HG03460 (cell line): ENCODE measurements around the gene TNIK.

Experiments used
- ATAC-seq: cut with Tn5 transposase; IDR thresholded peaks from one replicate; pipeline ENCODE4 v1.9.1; 2021; ENCODE audit not compliant: unreplicated experiment

TNIK gene

DNA sequence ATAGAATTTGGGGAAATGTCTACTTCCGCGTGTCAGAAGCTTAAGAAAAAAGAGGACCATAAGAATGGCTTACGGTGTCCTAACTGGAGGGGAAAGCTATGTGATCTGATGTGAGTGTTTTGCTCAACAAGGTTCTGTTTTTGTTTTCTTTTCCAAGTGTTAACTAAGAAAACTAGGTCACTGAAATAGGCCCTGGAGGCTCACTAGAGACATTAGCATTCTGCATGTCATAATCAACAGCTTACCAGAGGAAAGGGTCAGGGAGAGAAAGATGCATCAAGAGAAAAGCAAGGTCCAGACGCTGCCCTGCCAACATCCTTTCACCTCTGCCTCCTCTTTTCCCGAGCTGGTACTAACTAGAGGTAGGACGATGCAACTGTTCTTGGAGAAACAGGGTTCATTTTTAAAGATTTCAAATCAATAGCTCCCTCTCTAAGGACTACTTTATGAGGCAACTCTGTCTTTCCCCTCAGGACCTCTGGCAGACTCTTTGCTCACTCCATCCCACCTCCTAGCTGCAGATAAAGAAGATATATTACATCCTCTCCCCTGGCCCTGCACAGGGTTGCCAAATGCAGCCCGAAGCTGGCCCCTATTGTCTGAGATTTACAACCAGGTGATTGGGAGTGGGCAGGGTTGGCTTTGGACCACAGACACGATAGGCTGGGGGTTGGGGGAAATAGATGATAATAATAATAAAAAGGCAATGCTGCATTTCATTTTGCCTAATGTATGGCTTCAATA lies 223.8 kb downstream of the TNIK start:
- ATAC-seq = no peak

DNA sequence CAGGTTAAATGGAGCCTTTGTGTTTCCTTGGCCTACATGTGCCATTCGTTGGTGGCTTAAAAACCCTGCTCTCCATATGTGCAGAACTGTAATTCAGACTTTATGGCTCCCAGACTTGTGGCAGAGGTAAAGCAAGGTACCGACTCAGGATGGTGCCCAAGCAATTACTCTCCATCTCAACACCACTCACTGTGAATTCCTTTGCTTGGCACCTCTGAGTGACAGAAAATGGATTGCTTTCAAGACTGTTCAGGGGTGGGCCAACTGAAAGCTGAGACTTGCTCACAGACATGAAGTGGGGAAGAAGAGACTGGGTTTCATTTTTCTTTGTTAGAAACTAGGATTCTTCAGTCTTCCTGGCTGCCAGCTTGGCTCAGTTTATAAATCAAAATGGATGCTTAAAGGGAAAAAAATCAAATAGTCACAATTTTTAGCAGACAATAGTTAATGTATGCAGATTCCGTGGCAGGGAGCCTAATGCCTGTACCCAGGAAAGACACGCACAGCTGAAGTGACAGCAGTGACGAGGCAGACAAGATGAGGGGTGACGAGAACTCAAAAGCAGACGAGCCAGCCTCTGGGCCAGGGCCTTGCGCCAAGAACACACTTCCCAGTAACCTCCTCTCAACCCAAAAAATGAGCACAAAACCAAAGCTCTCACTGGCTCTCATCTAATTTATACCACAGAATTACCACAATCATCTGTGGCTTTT lies 225.8 kb downstream of the TNIK start:
- ATAC-seq = no peak

DNA sequence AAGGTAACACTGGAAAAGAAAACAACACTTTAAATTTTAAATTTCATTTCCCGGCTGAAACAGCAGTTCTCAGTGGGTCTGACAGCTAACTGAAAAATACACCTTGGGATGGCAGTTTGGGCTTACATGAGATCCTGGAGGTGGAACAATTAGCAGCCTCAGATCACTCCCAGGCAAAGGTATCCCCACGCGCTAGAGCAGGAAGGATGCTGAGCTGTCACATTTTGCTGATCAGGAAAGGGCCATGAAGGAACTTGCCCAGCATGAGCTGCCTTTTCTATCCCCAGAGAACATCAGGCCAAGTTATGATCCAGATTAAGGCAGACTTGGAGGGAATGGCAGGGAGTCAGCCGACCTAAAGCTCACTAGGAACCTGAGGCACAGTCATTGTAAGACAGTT lies 228.8 kb downstream of the TNIK start:
- ATAC-seq = no peak

DNA sequence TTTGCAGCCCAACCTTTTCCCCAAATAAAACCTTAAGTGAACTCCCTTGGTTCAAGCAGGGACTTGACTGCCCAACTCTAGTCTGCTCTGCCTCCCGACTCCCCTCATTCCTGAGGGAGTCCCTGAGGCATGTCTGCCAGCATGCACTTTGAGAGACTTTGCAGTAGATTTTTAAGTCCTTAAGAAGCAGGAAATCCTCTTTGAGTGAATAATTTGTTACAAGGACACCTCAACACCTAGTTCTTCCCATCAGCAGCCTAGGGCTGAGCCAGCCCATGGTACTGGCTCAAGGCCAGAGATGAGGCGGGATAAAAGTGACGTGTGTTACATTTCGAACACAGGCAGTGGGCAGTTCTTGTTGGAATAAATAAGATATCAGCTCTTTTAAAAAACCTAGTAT lies 229.3 kb downstream of the TNIK start:
- no peak for ATAC-seq

DNA sequence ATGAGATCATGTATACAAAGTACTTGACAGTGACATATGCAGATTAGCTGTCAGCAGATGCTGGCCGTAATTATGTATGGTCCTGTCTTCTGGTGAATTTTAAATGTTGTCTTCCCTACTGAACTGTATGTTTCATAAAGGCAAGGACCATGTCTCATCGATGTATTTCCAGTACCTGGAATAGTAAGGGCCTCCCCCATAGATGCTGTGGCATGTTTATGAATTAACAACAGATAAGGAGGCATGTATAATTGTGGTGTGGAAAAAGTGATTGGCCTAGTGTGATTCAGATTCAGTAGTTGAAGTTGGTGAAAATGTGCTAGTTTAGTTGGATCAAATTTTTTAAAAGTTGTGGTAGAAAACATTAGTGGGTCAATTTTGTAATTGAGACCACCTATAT lies 231.0 kb downstream of the TNIK start:
- ATAC-seq = no peak

DNA sequence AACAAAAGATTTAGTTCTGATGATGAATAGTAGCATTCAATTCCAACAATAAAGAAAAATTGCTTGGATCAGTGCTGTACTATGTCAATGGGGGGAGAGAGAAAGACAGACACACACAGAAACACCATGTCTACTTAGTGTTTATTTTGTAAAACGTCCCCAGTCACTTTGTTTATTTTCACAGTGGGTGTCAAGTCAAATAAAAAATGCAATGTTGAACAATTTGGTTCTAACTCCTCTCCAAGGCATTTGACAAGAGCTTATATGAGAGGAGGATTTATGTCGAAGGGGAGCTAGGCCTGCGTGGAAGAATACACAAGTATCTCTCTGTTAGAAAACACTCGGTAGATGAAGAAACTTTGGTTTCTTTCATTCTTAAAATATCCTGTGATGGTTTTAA lies 232.0 kb downstream of the TNIK start:
- ATAC-seq = no peak

DNA sequence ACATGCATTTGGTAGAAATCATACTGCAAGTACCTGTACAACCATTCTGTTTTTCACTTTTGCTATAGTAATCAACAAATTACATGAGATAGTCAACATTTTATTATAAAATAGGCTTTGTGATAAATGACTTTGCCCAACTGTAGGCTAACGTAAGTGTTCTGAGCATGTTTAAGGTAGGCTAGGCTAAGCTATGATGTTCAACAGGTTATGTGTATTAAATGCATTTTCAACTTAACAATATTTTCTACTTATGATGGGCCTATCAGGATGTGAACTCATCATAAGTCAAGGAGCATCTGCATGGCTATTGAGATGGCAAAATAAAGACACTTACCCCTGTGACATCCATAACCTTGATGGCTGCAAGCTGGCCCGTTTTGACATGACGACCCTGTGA lies 232.4 kb downstream of the TNIK start:
- no peak for ATAC-seq

DNA sequence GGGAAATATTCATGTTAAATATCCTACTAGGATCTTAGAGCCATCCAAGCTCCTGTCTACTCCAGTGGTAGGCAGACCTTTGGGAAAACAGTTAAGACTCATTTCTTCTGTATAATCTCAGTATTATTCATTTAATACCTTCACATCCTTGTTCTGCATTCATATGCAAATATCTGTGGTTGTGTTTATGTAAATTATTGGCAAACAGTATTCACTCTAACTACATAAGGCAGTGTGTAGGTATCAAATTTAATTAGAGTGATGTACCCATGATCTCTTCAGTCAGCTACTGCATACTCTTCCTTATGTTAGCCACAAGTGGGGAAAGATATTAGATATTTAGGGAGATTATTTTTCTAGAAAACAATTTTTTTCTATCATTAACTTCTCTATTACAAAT lies 232.8 kb downstream of the TNIK start:
- ATAC-seq = no peak

DNA sequence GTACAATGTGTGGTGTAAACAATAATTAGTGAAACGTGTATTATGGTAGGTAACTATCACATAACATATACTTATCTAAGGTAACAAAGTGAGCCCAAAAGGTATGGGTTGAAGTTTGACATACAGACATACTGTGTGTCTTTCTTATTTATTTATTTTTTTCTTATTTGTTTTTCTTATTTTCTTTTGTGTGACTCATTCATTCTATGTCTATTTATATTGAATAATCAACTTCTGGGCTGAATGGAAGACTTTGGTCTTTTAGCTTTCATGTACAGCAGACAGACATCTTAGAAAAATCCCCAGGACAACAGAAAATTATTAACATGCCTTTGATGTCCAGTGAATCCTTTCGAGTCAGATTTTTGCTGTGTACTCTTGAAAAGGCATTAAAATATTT lies 233.4 kb downstream of the TNIK start:
- ATAC-seq = no peak

DNA sequence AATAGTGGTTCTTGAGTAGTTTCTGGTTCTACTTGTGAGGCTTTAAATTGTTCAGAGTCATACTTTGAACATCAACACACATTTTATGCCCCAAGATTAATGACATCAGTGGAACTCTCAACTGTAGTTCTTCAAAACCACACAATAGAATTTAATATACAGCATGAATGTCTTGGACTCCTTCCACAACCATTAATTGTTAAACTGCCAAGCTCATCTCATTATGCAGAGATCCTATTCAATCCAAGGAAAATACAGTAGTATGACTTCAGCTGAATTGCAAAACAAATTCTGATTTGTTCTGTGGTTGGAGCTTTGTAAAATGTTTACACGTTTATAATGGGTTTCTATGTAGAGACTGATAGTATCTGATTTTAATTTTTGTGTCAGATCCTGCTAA lies 234.5 kb downstream of the TNIK start:
- no peak for ATAC-seq

DNA sequence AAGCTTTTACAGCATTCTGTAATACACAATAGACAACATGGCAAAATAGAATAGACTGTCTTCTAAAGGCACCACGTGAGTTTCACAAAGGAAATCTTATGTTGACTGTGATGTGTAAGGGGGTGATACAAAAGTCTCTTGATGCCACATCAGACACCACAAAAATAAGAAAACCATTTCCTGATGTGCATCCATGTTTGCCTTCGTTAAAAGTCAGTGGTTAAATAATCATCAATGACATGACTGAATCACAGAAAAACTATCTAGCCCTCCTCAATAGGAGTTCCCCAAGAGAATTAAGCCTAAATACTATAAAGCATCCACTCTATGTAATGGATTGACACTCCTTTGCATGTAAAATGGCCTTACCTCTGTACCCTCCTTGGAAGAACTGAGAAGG lies 235.0 kb downstream of the TNIK start:
- no peak for ATAC-seq

DNA sequence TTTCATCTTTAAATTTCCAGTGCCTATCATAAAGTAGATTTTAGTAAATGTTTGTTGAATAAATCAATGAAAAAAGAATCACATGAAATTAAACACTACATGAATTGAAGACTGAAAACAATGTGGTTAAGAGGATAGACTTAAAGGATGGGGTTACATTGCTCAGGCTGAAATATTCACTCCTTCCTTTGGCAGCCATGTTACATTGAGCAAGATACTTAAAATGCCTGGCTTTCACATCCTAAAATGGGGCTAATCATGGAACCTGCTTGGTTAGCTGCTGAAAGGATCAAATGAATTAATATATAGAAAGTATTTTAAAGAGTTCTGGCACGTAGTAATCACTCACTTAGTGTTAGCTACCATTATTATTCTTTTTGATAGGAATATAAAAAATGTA lies 236.8 kb downstream of the TNIK start:
- no peak for ATAC-seq

DNA sequence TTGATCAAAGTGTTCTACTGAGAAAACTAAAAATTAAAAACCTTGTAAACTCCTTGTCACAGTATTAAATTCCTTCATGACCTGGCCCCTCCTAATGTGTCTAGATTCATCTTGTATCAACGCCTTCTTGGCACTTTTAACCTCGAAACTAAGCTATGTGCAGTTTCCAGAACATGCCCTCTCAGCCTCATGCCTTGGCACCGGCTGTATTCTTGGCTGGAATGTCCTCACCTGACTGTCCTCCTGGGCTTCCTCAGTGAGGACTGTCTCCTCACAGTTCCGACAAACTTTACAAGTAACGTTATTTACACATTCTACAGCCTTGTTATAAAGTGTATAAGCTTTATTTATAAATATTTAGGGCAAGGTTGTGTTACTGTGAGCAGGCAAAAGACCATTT lies 237.2 kb downstream of the TNIK start:
- ATAC-seq = no peak

DNA sequence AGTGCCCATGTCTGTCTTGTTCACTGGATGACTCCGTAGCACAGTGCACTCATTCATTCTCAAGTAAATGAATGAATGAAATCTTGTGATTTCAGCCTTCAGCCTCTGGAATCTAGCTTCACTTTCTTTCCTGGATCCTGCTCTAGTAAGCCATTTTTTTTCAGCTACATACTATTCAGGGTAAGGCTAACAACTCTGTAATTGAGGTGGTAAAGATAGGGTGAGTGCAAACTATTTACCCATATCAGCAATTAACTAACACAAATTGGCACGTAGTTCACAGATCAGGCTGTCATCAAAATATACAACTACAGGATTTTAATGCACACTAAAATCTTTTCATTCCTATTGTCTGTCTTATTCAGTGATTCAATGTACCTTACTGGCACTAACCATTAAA lies 238.6 kb downstream of the TNIK start:
- ATAC-seq = no peak

DNA sequence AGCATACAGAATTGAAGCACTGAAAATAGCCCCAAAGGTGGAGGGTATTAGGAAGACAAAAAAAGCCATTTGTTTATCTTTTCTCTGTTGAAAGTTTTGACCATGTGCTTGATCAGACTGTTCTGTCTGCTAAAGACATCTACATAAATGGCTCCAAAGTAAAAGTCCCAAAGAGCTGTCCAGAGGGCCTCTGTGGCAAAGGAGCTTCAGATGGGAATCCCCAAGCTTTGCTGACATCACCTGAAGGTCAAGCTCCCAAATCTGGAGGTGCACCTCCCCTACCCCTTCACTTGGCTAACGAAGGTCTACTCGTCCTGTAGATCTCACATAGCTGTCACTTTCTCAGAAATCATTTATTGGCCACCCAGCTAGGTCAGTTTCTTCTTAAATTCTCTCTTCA lies 239.1 kb downstream of the TNIK start:
- ATAC-seq = no peak

DNA sequence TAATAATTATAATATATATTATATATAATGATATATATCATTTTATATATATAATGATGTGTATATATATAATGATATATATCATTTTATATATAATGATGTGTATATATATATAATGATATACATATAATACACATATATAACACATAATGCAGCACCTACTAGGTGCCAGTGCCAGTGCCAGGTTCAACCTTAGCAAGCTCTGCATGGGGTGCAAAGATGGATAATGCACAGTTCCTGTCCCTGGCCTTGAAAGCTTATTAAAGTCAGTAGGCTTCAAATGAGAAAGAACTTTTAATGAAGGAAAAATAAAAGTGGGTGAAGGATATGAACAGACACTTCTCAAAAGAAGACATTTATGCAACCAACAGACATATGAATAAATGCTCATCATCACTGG lies 240.9 kb downstream of the TNIK start:
- ATAC-seq = no peak

DNA sequence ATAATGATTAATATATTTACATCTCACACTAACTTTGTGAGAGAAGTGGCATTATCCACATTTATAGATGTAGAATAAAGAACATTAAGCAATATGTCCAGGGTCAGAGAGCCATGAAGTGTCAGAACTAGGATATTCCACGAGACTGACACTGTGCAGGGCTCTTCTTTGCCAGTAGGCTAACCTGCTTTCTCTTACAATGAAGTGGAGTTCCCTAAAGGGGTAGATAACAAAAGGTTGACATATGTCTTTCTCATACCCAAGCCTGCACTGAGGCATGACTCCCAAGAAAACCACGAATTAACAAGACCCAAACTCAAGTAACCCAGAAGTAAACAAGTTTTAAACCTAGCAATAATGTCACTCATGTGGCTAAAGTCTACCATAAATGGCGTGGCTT lies 242.1 kb downstream of the TNIK start:
- no peak for ATAC-seq

DNA sequence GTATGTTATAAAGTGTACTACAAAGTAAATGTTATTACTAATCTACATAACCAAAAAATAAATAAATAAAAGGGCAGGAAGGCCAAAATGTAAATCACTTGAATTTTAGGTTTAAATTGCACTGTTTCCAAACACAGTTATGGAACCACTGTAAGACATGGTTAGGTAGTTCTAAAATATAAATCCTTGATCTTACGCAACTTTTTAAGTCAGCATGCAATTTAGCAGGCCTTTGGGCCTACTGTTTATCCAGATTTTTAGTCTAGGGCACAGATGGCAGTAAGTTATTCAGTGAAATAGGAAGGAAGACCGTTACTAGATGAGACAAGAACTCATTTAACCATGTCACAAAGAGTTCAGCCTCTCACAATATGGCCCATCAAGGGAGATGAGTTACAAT lies 246.3 kb downstream of the TNIK start:
- ATAC-seq = no peak

DNA sequence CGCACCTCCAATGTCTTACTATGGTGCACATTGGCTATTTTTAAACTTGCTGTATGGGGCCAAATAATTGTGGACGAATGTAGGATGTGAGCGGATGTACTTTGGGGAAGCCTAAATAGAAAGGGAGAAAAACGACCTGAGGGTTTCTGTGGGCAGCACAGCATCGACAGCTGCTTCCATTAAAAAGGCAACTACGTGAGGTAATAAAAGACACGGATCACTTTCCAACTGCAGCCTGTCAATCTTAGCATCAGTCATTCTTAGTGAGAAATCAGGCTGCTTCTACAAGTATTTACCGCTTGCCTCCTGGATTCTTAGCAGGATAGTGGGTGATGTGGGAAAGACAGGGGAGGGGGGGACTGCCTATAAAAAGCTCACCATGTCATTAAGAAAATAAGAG lies 247.0 kb downstream of the TNIK start:
- no peak for ATAC-seq

DNA sequence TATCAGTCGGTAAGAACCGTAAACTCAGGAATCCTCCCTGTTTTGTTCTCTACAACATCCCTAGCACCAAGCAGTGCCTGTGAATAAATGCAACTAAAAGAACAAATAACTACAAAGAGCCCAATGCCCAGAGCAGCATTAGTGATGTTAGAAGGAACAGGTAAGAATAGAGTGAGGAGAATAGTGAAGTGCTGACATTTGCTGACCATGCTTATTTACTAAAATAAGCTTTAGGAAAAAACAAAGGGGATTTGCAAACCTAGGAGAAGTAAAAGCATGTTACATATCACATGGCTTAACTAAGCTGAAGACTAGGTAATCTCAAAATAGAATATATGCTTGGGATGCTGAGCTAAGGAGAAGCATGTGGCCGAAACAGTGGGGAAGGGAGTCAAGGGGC lies 247.6 kb downstream of the TNIK start:
- no peak for ATAC-seq

DNA sequence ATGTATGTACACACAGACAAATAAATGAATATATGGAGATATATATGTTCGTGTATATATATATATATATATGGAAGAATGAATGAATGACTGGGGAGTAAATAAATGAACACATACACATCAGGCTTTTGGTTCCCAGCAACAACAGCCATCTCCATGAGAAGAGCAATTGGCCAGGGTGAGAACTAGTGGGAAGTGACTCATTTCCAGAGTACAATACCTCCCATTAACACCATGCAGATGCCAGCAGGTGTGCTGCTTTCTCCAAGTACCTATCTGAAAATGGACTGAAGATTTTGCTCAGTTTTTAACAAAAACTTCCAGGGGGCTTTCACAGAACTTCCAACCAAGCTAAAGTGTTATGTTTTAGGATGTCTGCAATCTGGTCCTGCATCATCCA lies 253.9 kb downstream of the TNIK start:
- peak; percentile 81 for ATAC-seq

DNA sequence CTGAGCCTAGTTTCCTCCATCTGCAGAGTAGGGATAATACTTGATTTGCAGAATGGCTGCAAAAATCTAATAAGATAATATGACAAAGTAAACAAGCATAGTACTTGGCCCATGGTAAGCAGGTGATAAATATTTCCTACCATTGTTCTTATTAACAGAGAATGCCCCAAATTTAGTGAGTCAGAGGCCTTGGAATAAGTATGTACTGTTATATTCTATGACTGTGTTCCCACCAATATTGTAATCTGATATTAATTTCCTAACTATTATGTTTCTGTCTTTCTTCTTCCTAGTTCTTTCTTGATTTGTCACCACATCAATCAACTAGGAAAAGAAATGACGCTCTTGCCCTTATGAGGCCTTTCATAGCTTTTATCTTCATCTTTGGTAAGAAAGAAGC lies 255.3 kb downstream of the TNIK start:
- ATAC-seq = no peak

DNA sequence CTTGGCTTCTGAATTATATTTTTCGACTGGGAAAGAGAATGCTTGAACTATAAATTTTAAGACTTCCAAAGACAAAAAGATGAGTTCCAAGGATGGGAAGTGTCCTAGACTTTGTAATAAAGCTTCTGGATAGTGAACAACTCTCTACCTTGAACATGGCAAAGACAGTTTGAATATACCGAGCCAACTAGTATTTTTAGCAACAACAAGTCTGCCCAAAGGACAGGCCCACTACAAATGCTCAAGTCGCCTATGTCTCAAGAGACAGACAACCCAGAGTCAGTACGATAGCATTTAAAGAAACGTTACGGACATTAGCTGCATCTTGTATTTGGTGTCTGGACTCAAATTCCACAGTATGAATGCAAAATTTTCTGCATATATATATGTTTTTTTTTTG lies 258.4 kb downstream of the TNIK start:
- no peak for ATAC-seq
